Measurements from ENCODE around the gene SLC38A1. TPM values are rescaled to one million over a fixed set of nuclear protein-coding genes. Genes with fewer than 3 reads are reported as not detected.

SLC38A1 gene
- total and polyA plus RNA-seq, 2 experiments from 2014 or later: 114 to 234 TPM

- TF ChIP-seq ETS1 (IDR thresholded peaks at IDR 0.05) (no peak), EZH2 (IDR thresholded peaks at IDR 0.05; ENCODE audit: low read depth, unreplicated experiment) (no peak), ZNF462 (CRISPR knock-in tag; IDR thresholded peaks at IDR 0.05) (no peak), EZH2phosphoT487 (IDR thresholded peaks at IDR 0.05; ENCODE audit: unreplicated experiment) (no peak), JUNB (IDR thresholded peaks at IDR 0.05; ENCODE audit: unreplicated experiment) (no peak), STAT1 (IDR thresholded peaks at IDR 0.05; ENCODE audit: unreplicated experiment) (no peak), POLR2AphosphoS5 (IDR thresholded peaks at IDR 0.05; ENCODE audit: low read depth) (no peak)
These were observed 23.8 kb downstream of the SLC38A1 start (continued) for GRCh38 chr12:46244997-46245396.

GRCh38 chr12:46244273-46244915, 24.4 kb downstream of the SLC38A1 start:
- H3K9me3 Mint-ChIP-seq: peaks cover 15% of the 10 kb centered on the region
- TF ChIP-seq CREB1 (CRISPR knock-in tag; IDR thresholded peaks at IDR 0.05; ENCODE audit: low read depth) (no peak), EZH2phosphoT487 (IDR thresholded peaks at IDR 0.05; ENCODE audit: unreplicated experiment) (no peak), CTCF (conservative IDR thresholded peaks at IDR 0.05; ENCODE audit: low read depth in 2 of 2) (no peak), POLR2AphosphoS5 (IDR thresholded peaks at IDR 0.05; ENCODE audit: low read depth) (no peak), ZNF331 (CRISPR knock-in tag; IDR thresholded peaks at IDR 0.05; ENCODE audit: low read depth) (no peak)

More at GRCh38 chr12:46244273-46244915, 24.4 kb downstream of the SLC38A1 start:
- H3K4me3 Mint-ChIP-seq: no peak overlapping the region
- H3K4me1 Mint-ChIP-seq: peaks cover 37% of the 10 kb centered on the region
- peak; percentile 55 for ATAC-seq
- H3K9me2 ChIP-seq (ENCODE audit: insufficient read depth): 0 out of 2 replicates have a peak, but pooled peaks cover 3% of the 10 kb centered on the region
- H3K27me3 Mint-ChIP-seq (ENCODE audit: insufficient read depth, low read depth, poor library complexity): peaks cover 6% of the 10 kb centered on the region
- H3K4me2 ChIP-seq: peak overlapping the region; percentile 16; the same call in 1 of the 2 replicates
- no peak overlapping the region for H3K27ac Mint-ChIP-seq
- DNase-seq (ENCODE audit: low spot score): no peak
- no peak overlapping the region for H3K4me3 ChIP-seq
- peaks cover 92% of the 10 kb centered on the region for H3K36me3 Mint-ChIP-seq (ENCODE audit: low read depth)
- H3F3A ChIP-seq (replicated peaks; ENCODE audit: low read depth): no peaks in the 10 kb centered on the region
- peaks cover 100% of the 10 kb centered on the region for H3K79me2 ChIP-seq (replicated peaks; ENCODE audit: insufficient read depth)
- peaks cover 24% of the 10 kb centered on the region for H3K4me1 ChIP-seq (ENCODE audit: insufficient read depth)
- no peak overlapping the region for H2AFZ ChIP-seq
- peaks cover 40% of the 10 kb centered on the region; the same call in 1 of the 2 replicates for H3K36me3 ChIP-seq (ENCODE audit: insufficient read depth)
- H3K27me3 ChIP-seq (ENCODE audit: insufficient read depth): no peaks in the 10 kb centered on the region
- H4K20me1 ChIP-seq (replicated peaks; ENCODE audit: insufficient read depth): peaks cover 88% of the 10 kb centered on the region
- no peak overlapping the region for H3K27ac ChIP-seq (ENCODE audit: low read depth)

Measured in GM23338 (cell line).